Measurements from ENCODE around the gene ZFP36L1. TPM values are rescaled to one million over a fixed set of nuclear protein-coding genes. Genes with fewer than 3 reads are reported as not detected.

ZFP36L1 gene
- total RNA-seq, 2 experiments from 2014 or later, result 84.4 to 86.2 TPM

- Mint-ChIP-seq H3K4me1 (peaks cover 14% of the 10 kb centered on the region), H3K4me3 (no peak overlapping the region), H3K36me3 (no peaks in the 10 kb centered on the region), H3K27me3 (no peaks in the 10 kb centered on the region), H3K9me3 (no peaks in the 10 kb centered on the region), H3K27ac (no peak overlapping the region)
- DNase-seq, result no peak
Observed at GRCh38 chr14:68757618-68758081, 35.2 kb downstream of the ZFP36L1 start.

DNA sequence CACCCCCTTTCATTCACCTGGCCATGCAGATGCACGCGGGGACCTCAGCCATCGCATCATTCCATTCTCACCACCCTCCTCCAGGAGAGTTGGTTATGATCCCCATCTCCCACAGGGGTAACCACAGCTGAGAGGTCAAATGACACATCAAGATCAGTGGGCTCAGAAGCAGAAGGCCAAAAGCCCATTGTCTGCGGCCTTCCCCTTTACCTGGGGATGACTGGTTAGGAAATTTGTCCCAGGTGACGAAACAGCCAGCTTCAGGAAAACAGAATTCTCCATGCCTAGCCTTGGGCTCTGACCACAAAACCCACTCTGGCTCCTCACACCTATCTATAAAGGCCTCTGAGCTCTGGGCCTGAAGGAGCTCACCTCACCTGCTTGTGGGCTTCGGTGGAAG is 36.1 kb downstream of the ZFP36L1 start:
- Mint-ChIP-seq H3K9me3 (no peaks in the 10 kb centered on the region), H3K27me3 (no peaks in the 10 kb centered on the region), H3K4me1 (peaks cover 14% of the 10 kb centered on the region), H3K36me3 (no peaks in the 10 kb centered on the region), H3K4me3 (no peak overlapping the region), H3K27ac (no peak overlapping the region)
- DNase-seq, result no peak

- H3K4me1 Mint-ChIP-seq, result peaks cover 14% of the 10 kb centered on the region
Observed at GRCh38 chr14:68756000-68756481, 36.8 kb downstream of the ZFP36L1 start.

DNA sequence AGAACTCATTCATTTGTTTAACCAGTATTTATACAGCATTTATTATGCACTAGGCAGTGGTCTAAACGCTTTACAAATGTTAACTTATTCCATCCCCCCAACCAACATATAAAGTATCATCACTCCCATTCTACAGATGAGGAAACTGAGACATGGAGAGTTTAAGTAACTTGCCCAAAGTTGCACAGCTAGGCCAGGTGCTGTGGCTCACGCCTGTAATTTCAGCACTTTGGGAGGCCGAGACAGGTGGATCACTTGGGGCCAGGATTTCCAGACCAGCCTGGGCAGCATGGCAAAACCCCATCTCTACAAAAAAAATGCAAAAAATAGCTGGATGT is 37.9 kb downstream of the ZFP36L1 start:
- Mint-ChIP-seq H3K27ac (no peak overlapping the region), H3K4me1 (peaks cover 17% of the 10 kb centered on the region), H3K27me3 (no peaks in the 10 kb centered on the region), H3K9me3 (no peaks in the 10 kb centered on the region), H3K4me3 (no peak overlapping the region), H3K36me3 (no peaks in the 10 kb centered on the region)
- no peak for DNase-seq

More at GRCh38 chr14:68756000-68756481, 36.8 kb downstream of the ZFP36L1 start:
- no peak overlapping the region for H3K4me3 Mint-ChIP-seq
- H3K27ac Mint-ChIP-seq, result no peak overlapping the region
- H3K9me3 Mint-ChIP-seq, result no peaks in the 10 kb centered on the region
- H3K36me3 Mint-ChIP-seq, result no peaks in the 10 kb centered on the region
- no peak for DNase-seq
- no peaks in the 10 kb centered on the region for H3K27me3 Mint-ChIP-seq

DNA sequence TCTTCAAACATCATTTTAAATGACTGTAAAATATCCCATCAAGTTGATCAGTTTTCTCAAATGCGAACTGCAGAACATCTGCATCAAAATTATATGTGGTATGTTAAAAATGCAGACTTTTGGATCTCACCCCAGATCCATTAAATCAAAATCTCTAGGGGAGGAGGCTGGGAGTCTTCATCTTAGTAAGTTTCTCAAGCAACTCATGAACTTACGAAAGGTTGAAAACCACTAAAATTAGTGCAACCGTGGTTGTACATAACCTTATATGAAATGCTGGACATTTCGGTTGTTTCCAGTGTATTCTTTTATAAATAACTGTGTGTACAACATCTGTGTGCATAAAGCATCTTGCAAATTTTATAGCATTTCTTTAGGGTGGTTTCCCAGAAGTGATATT is 39.2 kb downstream of the ZFP36L1 start:
- Mint-ChIP-seq H3K4me3 (no peak overlapping the region), H3K27me3 (no peaks in the 10 kb centered on the region), H3K4me1 (peaks cover 19% of the 10 kb centered on the region), H3K27ac (no peak overlapping the region), H3K9me3 (no peaks in the 10 kb centered on the region), H3K36me3 (no peaks in the 10 kb centered on the region)
- no peak for DNase-seq

- no peaks in the 10 kb centered on the region for H3K9me3 Mint-ChIP-seq
- no peak overlapping the region for H3K4me3 Mint-ChIP-seq
- DNase-seq, result no peak
- no peaks in the 10 kb centered on the region for H3K27me3 Mint-ChIP-seq
- peaks cover 12% of the 10 kb centered on the region for H3K4me1 Mint-ChIP-seq
- no peaks in the 10 kb centered on the region for H3K36me3 Mint-ChIP-seq
- no peak overlapping the region for H3K27ac Mint-ChIP-seq
Observed at GRCh38 chr14:68752271-68753006, 40.4 kb downstream of the ZFP36L1 start.

GRCh38 chr14:68749487-68750475 is 43.1 kb downstream of the ZFP36L1 start:
- DNase-seq, result no peak
- Mint-ChIP-seq H3K4me3 (no peak overlapping the region), H3K27me3 (no peaks in the 10 kb centered on the region), H3K9me3 (no peaks in the 10 kb centered on the region), H3K4me1 (peaks cover 5% of the 10 kb centered on the region), H3K36me3 (no peaks in the 10 kb centered on the region), H3K27ac (no peak overlapping the region)

GRCh38 chr14:68748691-68749090 is 44.2 kb downstream of the ZFP36L1 start:
- Mint-ChIP-seq H3K27ac (no peak overlapping the region), H3K27me3 (no peaks in the 10 kb centered on the region)

DNA sequence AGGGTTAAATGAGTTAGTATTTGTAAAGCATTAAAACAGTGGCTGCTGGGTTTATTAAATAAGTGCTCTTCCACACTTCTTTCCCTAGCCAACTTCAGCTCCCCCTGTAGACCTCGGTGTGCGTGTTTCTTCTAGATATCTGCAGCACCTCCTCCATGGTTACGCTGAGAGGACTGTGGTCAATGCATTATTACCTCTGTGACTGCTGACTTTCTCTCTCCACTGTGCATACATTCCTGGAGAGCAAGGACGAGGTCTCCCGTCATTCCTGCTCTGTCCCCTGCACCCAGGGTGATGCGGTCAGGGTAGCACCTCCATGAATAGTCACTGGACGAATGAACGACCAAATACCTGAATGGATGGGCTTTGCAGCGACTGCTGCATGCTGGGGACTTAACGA is 44.6 kb downstream of the ZFP36L1 start:
- H3K27ac Mint-ChIP-seq, result no peak overlapping the region
- H3K9me3 Mint-ChIP-seq, result no peaks in the 10 kb centered on the region
- no peaks in the 10 kb centered on the region for H3K27me3 Mint-ChIP-seq
- H3K4me1 Mint-ChIP-seq, result peaks cover 5% of the 10 kb centered on the region
- DNase-seq, result no peak
- no peaks in the 10 kb centered on the region for H3K36me3 Mint-ChIP-seq
- no peak overlapping the region for H3K4me3 Mint-ChIP-seq

More at GRCh38 chr14:68748691-68749090, 44.2 kb downstream of the ZFP36L1 start:
- no peaks in the 10 kb centered on the region for H3K36me3 Mint-ChIP-seq
- peaks cover 5% of the 10 kb centered on the region for H3K4me1 Mint-ChIP-seq
- no peak overlapping the region for H3K4me3 Mint-ChIP-seq
- no peaks in the 10 kb centered on the region for H3K9me3 Mint-ChIP-seq
- DNase-seq, result no peak

DNA sequence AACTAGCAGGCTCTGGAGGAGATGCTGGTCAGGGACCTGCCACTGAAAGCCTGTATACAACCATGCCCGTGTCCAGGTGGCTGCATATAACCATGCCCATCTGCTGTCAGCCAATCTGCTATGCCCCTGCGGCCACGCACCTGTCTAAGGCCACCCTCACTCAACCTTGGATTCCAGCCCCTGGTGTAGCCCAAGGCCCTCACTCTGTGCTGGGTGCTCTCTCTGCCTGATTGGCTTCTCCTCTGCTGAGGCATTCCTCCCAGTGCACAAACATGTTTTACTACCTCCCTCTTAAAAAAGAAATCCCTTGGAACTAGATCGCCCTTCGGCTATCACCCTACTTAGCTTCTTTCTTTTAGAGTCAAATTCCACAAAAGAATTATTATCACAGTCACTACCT is 45.5 kb downstream of the ZFP36L1 start:
- Mint-ChIP-seq H3K27ac (no peak overlapping the region), H3K4me3 (no peak overlapping the region), H3K36me3 (no peaks in the 10 kb centered on the region), H3K4me1 (peaks cover 6% of the 10 kb centered on the region), H3K27me3 (no peaks in the 10 kb centered on the region), H3K9me3 (no peaks in the 10 kb centered on the region)
- no peak for DNase-seq

GRCh38 chr14:68744613-68745012 is 48.3 kb downstream of the ZFP36L1 start:
- Mint-ChIP-seq H3K9me3 (peaks cover 5% of the 10 kb centered on the region), H3K27ac (no peak overlapping the region), H3K36me3 (no peaks in the 10 kb centered on the region), H3K27me3 (no peaks in the 10 kb centered on the region), H3K4me1 (peaks cover 7% of the 10 kb centered on the region), H3K4me3 (no peak overlapping the region)
- DNase-seq, result no peak

GRCh38 chr14:68741839-68742470 is 50.9 kb downstream of the ZFP36L1 start:
- Mint-ChIP-seq H3K4me3 (no peak overlapping the region), H3K27ac (no peak overlapping the region), H3K4me1 (peaks cover 10% of the 10 kb centered on the region), H3K36me3 (no peaks in the 10 kb centered on the region), H3K27me3 (no peaks in the 10 kb centered on the region), H3K9me3 (peaks cover 5% of the 10 kb centered on the region)
- DNase-seq, result no peak

GRCh38 chr14:68741477-68741791 is 51.4 kb downstream of the ZFP36L1 start:
- Mint-ChIP-seq H3K9me3 (peaks cover 5% of the 10 kb centered on the region), H3K4me3 (no peak overlapping the region), H3K4me1 (peaks cover 15% of the 10 kb centered on the region), H3K36me3 (no peaks in the 10 kb centered on the region), H3K27me3 (no peaks in the 10 kb centered on the region), H3K27ac (no peak overlapping the region)
- no peak for DNase-seq

GRCh38 chr14:68740788-68741476 is 51.9 kb downstream of the ZFP36L1 start:
- Mint-ChIP-seq H3K4me3 (no peak overlapping the region), H3K27me3 (no peaks in the 10 kb centered on the region), H3K9me3 (peaks cover 5% of the 10 kb centered on the region), H3K27ac (no peak overlapping the region), H3K4me1 (peaks cover 20% of the 10 kb centered on the region), H3K36me3 (no peaks in the 10 kb centered on the region)
- no peak for DNase-seq

Data from activated naive CD8-positive, alpha-beta T cell treated with anti-CD3 and anti-CD28 coated beads for 36 hours (primary cell).